ENCODE measurements around the gene THSD4. TPM values are rescaled to one million over a fixed set of nuclear protein-coding genes. Genes with fewer than 3 reads are reported as not detected.
"Not testable (repeated sequence)": the region's sequence is repeated elsewhere in the genome, so short reads cannot be mapped to it uniquely, and the experiment has no call there.

Gene THSD4
- total RNA-seq, 1 donor from 2014 or later, result 66.8 TPM

- intact Hi-C loops (cut with DNase I), result no loop called here
- no peak for DNase-seq (ENCODE audit: extremely low spot score in 2 of 2)
- no peak overlapping the region for H3K27ac ChIP-seq
- H3K36me3 ChIP-seq, result no peaks in the 10 kb centered on the region
- no peaks in the 10 kb centered on the region for H3K4me1 ChIP-seq
- H3K27me3 ChIP-seq, result no peaks in the 10 kb centered on the region
- no peak overlapping the region for H3K4me3 ChIP-seq
- H3K9me3 ChIP-seq, result no peaks in the 10 kb centered on the region
- TF ChIP-seq CTCF (IDR thresholded peaks at IDR 0.05), result no peak
- no peak for TF ChIP-seq POLR2A (IDR thresholded peaks at IDR 0.05)
- no peak for TF ChIP-seq POLR2AphosphoS5 (IDR thresholded peaks at IDR 0.05; ENCODE audit: insufficient read depth in 1 of 2, low read depth in 1 of 2)
Measured at GRCh38 chr15:71316911-71317310, 201.6 kb downstream of the THSD4 start.

GRCh38 chr15:71319424-71319823 lies 204.2 kb downstream of the THSD4 start:
- DNase-seq (ENCODE audit: extremely low spot score in 2 of 2); H3K9me3 ChIP-seq; H3K4me3 ChIP-seq; H3K27ac ChIP-seq; H3K27me3 ChIP-seq; H3K4me1 ChIP-seq; H3K36me3 ChIP-seq; intact Hi-C loops (cut with DNase I): not testable (repeated sequence)

DNA sequence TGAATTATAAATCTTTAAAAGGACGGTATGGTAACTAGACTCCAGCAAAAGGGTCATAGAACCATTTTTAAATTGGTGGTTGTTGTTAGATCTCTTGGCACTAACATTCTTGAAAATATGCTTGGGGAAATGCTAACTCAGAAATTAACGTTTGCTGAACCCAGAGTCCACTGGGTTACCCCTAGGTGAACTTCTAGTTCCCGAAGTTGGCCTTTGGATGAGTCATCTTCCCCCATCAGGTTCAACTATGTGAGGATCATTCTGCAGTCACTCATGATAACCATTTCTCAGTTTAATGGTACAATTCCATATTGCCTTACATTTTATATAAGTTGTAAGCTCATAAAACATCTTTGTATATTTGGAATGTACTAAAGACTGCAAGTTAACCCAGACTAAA lies 204.7 kb downstream of the THSD4 start:
- intact Hi-C loops (cut with DNase I), result no loop called here
- Histone ChIP-seq H3K4me3 (no peak overlapping the region), H3K9me3 (no peaks in the 10 kb centered on the region), H3K36me3 (no peaks in the 10 kb centered on the region), H3K4me1 (no peaks in the 10 kb centered on the region), H3K27me3 (no peaks in the 10 kb centered on the region), H3K27ac (no peak overlapping the region)
- TF ChIP-seq CTCF (IDR thresholded peaks at IDR 0.05) (no peak), POLR2AphosphoS5 (IDR thresholded peaks at IDR 0.05; ENCODE audit: insufficient read depth in 1 of 2, low read depth in 1 of 2) (no peak), POLR2A (IDR thresholded peaks at IDR 0.05) (no peak)
- DNase-seq (ENCODE audit: extremely low spot score in 2 of 2), result no peak

GRCh38 chr15:71323082-71323481 lies 207.8 kb downstream of the THSD4 start:
- no peak overlapping the region for H3K27ac ChIP-seq
- TF ChIP-seq CTCF (IDR thresholded peaks at IDR 0.05), result no peak
- TF ChIP-seq POLR2AphosphoS5 (IDR thresholded peaks at IDR 0.05; ENCODE audit: insufficient read depth in 1 of 2, low read depth in 1 of 2), result no peak
- TF ChIP-seq POLR2A (IDR thresholded peaks at IDR 0.05), result no peak
- H3K9me3 ChIP-seq, result no peaks in the 10 kb centered on the region
- peaks cover 12% of the 10 kb centered on the region for H3K4me1 ChIP-seq
- H3K4me3 ChIP-seq, result no peak overlapping the region
- H3K27me3 ChIP-seq, result no peaks in the 10 kb centered on the region
- intact Hi-C loops (cut with DNase I), result no loop called here
- no peaks in the 10 kb centered on the region for H3K36me3 ChIP-seq
- DNase-seq (ENCODE audit: extremely low spot score in 2 of 2), result no peak

GRCh38 chr15:71323584-71323983 lies 208.3 kb downstream of the THSD4 start:
- Histone ChIP-seq H3K4me1 (peaks cover 17% of the 10 kb centered on the region), H3K27me3 (no peaks in the 10 kb centered on the region), H3K27ac (no peak overlapping the region), H3K36me3 (no peaks in the 10 kb centered on the region), H3K9me3 (no peaks in the 10 kb centered on the region), H3K4me3 (no peak overlapping the region)
- no peak for TF ChIP-seq CTCF (IDR thresholded peaks at IDR 0.05)
- no peak for TF ChIP-seq POLR2A (IDR thresholded peaks at IDR 0.05)
- TF ChIP-seq POLR2AphosphoS5 (IDR thresholded peaks at IDR 0.05; ENCODE audit: insufficient read depth in 1 of 2, low read depth in 1 of 2), result no peak
- intact Hi-C loops (cut with DNase I), result no loop called here
- no peak for DNase-seq (ENCODE audit: extremely low spot score in 2 of 2)

DNA sequence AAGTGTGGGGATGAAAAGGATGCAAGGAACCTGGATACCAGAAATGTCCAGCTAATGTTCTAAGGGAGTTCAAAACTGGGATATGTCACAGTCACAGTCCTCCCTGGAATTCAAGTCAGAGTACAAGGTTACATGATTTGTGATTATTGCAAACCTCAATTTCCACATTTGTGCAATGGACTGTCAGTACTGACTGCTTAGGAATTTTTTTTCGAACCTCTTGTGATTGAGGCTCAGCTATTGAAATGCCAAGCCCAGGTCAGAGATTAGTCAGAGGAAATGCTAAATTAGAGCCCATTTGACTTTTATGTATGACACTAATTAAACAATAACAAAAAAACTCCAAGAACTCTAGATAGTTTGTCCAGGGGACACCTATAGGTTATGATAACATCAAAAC lies 210.2 kb downstream of the THSD4 start:
- DNase-seq (ENCODE audit: extremely low spot score in 2 of 2), result no peak
- intact Hi-C loops (cut with DNase I), result no loop called here
- Histone ChIP-seq H3K36me3 (no peaks in the 10 kb centered on the region), H3K9me3 (no peaks in the 10 kb centered on the region), H3K27ac (no peak overlapping the region), H3K27me3 (no peaks in the 10 kb centered on the region), H3K4me3 (no peak overlapping the region), H3K4me1 (peaks cover 36% of the 10 kb centered on the region)
- TF ChIP-seq CTCF (IDR thresholded peaks at IDR 0.05) (no peak), POLR2AphosphoS5 (IDR thresholded peaks at IDR 0.05; ENCODE audit: insufficient read depth in 1 of 2, low read depth in 1 of 2) (no peak), POLR2A (IDR thresholded peaks at IDR 0.05) (no peak)
